Breast epithelium (tissue), 4 donors: ENCODE data around the gene C4orf50. TPM values are rescaled to one million over a fixed set of nuclear protein-coding genes. Genes with fewer than 3 reads are reported as not detected.
"Not testable (repeated sequence)": the region's sequence is repeated elsewhere in the genome, so short reads cannot be mapped to it uniquely, and the experiment has no call there.

Experiments
- DNase-seq, 2 donors: peaks; one replicate each; pipeline ENCODE4 v3.0.0-alpha.2; 2019; ENCODE audit warnings: low spot score in 2 of 2
- H3K27ac ChIP-seq, 2 donors: fragments of 200-600 bp; sonication (generic) in 1 of 2; one replicate each; pipeline ENCODE4 v1.5.1; 2016 to 2019; ENCODE audit warnings: mild to moderate bottlenecking in 1 of 2
- H3K27me3 ChIP-seq, 2 donors: fragments of 200-600 bp; sonication (generic) in 1 of 2; one replicate each; pipeline versions ENCODE4 v1.5.1 to v1.6.0; 2017 to 2019; ENCODE audit warnings: control low read depth in 1 of 2, mild to moderate bottlenecking in 1 of 2
- H3K36me3 ChIP-seq: fragments of 200-600 bp; one replicate; pipeline ENCODE4 v1.5.1; 2019
- H3K4me1 ChIP-seq, 2 donors: fragments of 200-600 bp; sonication (generic); one replicate each; pipeline ENCODE4 v1.5.1; 2016 to 2019; ENCODE audit warnings: control low read depth in 1 of 2
- H3K4me3 ChIP-seq, 3 donors: fragments of 200-600 bp; sonication (generic); 1 replicate in 2 of 3; 2 replicates in 1 of 3; pipeline ENCODE4 v1.5.1; 2016 to 2019; ENCODE audit warnings: mild to moderate bottlenecking in 3 of 3, moderate library complexity in 2 of 3
- H3K9me3 ChIP-seq, 2 donors: fragments of 200-600 bp; sonication (generic) in 1 of 2; one replicate each; pipeline ENCODE4 v1.5.1; 2016 to 2019; ENCODE audit warnings: control low read depth in 1 of 2
- POLR2A ChIP-seq: fragments of 450-650 bp; IDR thresholded peaks from one replicate; pipeline ENCODE4 v1.6.1; 2016; ENCODE audit warnings: antibody characterized with exemption, mild to moderate bottlenecking, moderate library complexity
- POLR2AphosphoS5 ChIP-seq, 3 donors: sonication (generic); formaldehyde crosslinking; IDR thresholded peaks; one replicate each; pipeline ENCODE4 v1.6.1; 2017; ENCODE audit warnings: antibody characterized with exemption in 3 of 3
- intact Hi-C: fragments of 100-400 bp; cut with DNase I; formaldehyde crosslinking; loops from one replicate; pipeline ENCODE4 v1.15.1; 2023; ENCODE audit warnings: low total_unique reads
- total RNA-seq, 3 donors: library from RNA; depleted of rRNA; stranded (reverse); fragments of >200 nt; gene quantifications; one replicate each; pipeline ENCODE4 v1.1.0, GENCODE V29; 2016
- TF ChIP-seq, protein P1 (sequence below), 3 donors: fragments of 450-650 bp; IDR thresholded peaks; one replicate each; pipeline ENCODE4 v1.5.1; 2016 to 2017; ENCODE audit warnings: antibody characterized with exemption in 3 of 3, mild to moderate bottlenecking in 3 of 3, moderate library complexity in 3 of 3

Gene C4orf50
- total RNA-seq, 3 donors from 2014 or later, result under 0.01 TPM; not detected in 1

DNA sequence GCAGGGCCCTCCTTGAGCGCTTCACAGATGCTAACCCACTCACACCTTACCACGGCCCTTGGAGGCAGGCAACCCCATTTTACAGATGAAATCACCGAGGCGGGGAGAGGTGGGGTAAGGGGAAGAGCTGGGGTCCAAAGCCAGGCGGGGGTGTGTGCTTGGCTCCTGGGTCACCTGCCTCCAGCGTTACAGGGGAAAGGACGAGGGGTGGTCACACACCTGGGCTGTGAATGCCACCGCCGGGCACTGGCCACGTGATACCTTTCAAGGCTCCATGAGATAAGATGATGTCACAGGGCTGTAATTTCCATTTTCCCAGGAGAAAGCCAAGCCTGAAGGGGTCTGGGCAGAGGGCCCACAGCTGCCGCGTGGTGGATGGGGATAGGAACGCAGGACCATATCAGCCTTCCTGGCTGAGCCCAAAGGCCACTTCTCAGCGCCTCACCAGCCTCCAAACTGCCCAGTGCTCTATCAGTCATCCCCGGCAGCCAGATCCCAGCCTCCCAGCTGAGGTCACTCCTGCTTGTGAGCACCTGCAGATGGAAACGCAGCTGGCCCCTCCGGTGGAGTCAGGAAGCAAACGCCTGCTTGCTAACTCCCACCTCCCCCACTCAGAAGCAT is 62.9 kb downstream of the C4orf50 start:
- no peak overlapping the region for H3K4me3 ChIP-seq
- peaks cover 0 to 66% of the 10 kb centered on the region in 2 donors for H3K27me3 ChIP-seq
- no peak for DNase-seq
- no peak overlapping the region for H3K27ac ChIP-seq
- intact Hi-C loops, result no loop called here
- no peaks in the 10 kb centered on the region for H3K4me1 ChIP-seq
- no peaks in the 10 kb centered on the region for H3K36me3 ChIP-seq
- H3K9me3 ChIP-seq, result no peaks in the 10 kb centered on the region
- TF ChIP-seq, protein P1, sequence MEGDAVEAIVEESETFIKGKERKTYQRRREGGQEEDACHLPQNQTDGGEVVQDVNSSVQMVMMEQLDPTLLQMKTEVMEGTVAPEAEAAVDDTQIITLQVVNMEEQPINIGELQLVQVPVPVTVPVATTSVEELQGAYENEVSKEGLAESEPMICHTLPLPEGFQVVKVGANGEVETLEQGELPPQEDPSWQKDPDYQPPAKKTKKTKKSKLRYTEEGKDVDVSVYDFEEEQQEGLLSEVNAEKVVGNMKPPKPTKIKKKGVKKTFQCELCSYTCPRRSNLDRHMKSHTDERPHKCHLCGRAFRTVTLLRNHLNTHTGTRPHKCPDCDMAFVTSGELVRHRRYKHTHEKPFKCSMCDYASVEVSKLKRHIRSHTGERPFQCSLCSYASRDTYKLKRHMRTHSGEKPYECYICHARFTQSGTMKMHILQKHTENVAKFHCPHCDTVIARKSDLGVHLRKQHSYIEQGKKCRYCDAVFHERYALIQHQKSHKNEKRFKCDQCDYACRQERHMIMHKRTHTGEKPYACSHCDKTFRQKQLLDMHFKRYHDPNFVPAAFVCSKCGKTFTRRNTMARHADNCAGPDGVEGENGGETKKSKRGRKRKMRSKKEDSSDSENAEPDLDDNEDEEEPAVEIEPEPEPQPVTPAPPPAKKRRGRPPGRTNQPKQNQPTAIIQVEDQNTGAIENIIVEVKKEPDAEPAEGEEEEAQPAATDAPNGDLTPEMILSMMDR (IDR thresholded peaks at IDR 0.05), result no peak
- TF ChIP-seq POLR2A (no peak), POLR2AphosphoS5 (IDR thresholded peaks at IDR 0.05) (no peak)

DNA sequence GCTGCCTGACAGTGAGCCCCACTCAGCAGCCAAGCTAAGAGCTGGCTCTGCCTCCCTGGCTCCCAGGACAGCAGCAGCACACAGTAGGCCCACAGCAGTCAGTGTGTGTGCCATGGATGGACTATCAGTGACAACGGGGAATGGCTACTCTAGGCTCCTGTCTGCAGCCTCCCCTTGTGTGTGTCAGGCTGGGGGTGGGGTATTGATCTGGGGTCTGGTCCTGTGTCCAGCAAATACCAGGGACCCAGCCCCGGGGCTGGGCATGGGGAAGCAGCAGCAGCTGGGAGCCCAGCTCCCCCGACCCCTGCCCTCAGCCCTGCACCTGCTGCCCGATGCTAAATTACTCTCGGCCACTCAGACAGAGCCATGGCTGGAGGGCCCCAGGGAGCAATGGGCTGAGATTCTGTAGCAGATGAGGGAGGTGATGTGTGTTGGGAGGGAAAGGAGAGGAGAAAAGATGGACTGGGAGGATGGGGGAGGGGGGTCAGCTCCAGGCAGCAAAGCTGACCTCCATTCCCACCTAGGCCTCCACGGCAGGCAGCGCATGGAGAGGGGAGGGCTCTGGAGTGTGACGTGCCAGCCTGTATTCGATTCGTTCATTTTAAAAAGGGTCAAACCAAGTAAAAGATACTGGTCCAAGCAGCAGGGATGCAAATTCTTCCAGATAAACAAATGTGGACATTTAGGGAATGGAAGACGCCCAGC is 64.0 kb downstream of the C4orf50 start:
- no peaks in the 10 kb centered on the region for H3K9me3 ChIP-seq
- intact Hi-C loops, result no loop called here
- H3K27ac ChIP-seq, result no peak overlapping the region
- no peaks in the 10 kb centered on the region for H3K36me3 ChIP-seq
- H3K4me3 ChIP-seq, result no peak overlapping the region
- no peak for DNase-seq
- peaks cover 0 to 67% of the 10 kb centered on the region in 2 donors for H3K27me3 ChIP-seq
- no peaks in the 10 kb centered on the region for H3K4me1 ChIP-seq
- TF ChIP-seq, protein P1 (IDR thresholded peaks at IDR 0.05), result no peak
- TF ChIP-seq POLR2A, result no peak
- no peak for TF ChIP-seq POLR2AphosphoS5 (IDR thresholded peaks at IDR 0.05)

DNA sequence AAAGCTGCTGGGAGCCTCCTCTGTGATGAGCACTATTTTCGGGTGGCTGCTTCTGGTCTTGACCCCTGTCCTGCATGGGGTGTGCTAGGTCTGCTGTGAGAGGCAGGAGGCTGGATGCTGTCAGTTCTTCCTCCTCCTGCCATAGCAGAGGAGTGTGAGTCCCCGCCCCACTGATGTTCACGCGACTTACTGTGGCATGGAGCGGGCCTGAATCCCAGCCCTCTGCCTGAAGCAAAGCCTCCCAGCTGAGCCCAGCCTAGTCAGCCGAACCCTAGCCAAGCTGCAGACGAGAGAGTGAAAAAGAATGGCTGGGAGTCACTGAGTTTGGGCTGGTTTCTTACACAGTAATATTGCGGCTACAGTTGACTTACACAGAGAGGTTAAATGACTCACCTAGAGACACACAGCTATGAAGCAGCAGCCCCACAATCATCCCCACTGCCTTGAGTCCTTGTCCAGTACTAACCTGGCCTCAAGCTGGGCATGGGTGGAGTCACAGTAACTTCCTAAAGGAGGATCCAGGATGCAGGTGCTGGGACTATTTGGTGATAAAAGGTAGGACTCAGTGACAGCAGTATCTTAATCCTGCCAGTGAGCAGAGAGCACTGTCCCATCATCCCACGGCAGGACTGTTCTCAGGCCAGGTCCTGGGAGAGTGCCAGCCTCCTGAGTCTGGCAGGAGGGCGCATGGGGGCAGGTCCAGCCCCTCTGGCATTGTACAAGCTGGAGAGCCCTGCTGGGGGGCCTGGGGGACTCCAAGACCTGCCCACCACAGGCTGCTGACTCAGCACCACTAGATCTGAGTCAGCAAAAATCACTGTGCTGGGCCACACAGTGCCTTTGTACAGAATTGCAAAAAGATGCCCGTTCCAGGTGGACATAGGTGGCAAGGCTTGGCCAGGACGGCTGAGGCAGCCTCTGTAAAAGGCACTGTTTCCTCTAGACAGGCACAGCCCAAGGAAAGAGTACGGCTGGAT is 65.0 kb downstream of the C4orf50 start:
- Histone ChIP-seq H3K9me3 (no peaks in the 10 kb centered on the region), H3K4me1 (no peaks in the 10 kb centered on the region), H3K36me3 (no peaks in the 10 kb centered on the region), H3K27me3 (peaks cover 0 to 66% of the 10 kb centered on the region in 2 donors), H3K4me3 (no peak overlapping the region), H3K27ac (no peak overlapping the region)
- TF ChIP-seq, protein P1 (IDR thresholded peaks at IDR 0.05), result no peak
- TF ChIP-seq POLR2A (no peak), POLR2AphosphoS5 (IDR thresholded peaks at IDR 0.05) (no peak)
- DNase-seq, result no peak
- intact Hi-C loops, result no loop called here

DNA sequence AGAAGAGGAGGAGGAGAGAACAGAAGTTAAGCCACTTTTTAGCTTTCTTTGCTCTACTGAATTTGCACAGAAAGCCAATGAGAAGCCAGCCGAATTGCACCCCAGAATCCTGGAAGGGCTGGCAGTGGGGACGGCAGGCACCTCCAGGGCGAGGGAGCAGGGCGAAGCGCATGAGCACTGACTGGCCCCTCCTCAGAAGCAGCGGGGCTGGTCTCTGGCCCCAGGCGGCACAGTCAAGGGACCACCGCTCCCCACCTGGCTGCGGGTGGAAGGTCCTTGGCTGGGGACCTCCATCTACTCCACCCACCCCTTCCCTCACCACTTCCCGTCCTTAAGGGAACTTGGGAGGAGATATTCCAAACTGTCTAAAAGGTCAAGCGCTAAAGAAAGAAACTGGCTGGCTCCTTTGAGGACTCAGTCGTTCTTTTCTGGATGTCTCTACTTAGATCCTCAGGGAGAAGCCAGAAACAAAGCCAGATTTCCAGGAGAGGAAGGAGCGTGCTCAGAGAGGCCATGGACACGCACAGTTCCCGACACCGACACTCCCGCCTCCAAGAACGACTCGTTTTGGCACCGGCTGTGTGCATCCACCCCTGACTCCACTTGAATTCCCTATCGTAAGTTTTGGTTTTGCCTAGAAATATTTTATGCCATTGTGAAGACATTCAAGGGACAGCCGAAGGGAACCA is 65.8 kb downstream of the C4orf50 start:
- intact Hi-C loops, result no loop called here
- Histone ChIP-seq H3K36me3 (no peaks in the 10 kb centered on the region), H3K27ac (no peak overlapping the region), H3K9me3 (no peaks in the 10 kb centered on the region), H3K4me1 (no peaks in the 10 kb centered on the region), H3K4me3 (no peak overlapping the region), H3K27me3 (peaks cover 0 to 69% of the 10 kb centered on the region in 2 donors)
- TF ChIP-seq, protein P1 (IDR thresholded peaks at IDR 0.05), result no peak
- TF ChIP-seq POLR2A (no peak), POLR2AphosphoS5 (IDR thresholded peaks at IDR 0.05) (no peak)
- no peak for DNase-seq

DNA sequence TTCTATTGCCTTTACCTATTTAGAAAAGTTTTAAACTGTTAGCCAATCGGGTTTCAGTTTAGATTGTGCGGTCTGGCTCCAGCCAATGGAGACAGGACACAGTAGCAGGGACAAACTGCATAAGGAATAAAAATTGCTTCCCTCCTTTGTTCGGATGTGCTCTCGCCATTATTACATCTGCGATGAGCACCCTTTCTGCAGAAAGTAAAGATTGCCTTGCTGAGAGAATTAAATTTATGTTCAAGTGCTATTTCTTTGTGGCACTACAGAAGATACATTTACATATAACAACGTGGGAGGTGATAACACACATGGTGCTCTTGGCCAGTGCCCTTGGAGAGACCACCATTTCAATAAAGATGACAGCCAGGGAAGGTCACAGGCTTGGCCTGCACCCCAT is 71.6 kb downstream of the C4orf50 start:
- H3K27ac ChIP-seq, H3K4me3 ChIP-seq, DNase-seq, H3K36me3 ChIP-seq, H3K4me1 ChIP-seq, intact Hi-C loops: not testable (repeated sequence)
- H3K27me3 ChIP-seq, result peaks cover 0 to 60% of the 10 kb centered on the region in 2 donors
- H3K9me3 ChIP-seq, result peaks cover 3 to 11% of the 10 kb centered on the region in 2 donors
